Measurements from ENCODE around the gene KIF21B.

The KIF21B gene

GRCh38 chr1:201023517-201023902 lies at the start of gene KIF21B:
TSS of gene KIF21B (minus strand) at chr1:201023714. CDS start at chr1:201023383, 331 bp downstream.
- DNase-seq (ENCODE audit: low read depth in 3 of 3): peak; percentile 73 to 88 (median 81)

- DNase-seq (ENCODE audit: low read depth in 3 of 3): no peak
These were observed 49.4 kb upstream of the KIF21B start for GRCh38 chr1:201072922-201073321.

- no peak for DNase-seq (ENCODE audit: low read depth in 3 of 3)
These were observed 48.6 kb upstream of the KIF21B start for GRCh38 chr1:201072149-201072548.

GRCh38 chr1:201069636-201070035 lies 46.1 kb upstream of the KIF21B start:
- DNase-seq (ENCODE audit: low read depth in 3 of 3): no peak

GRCh38 chr1:201068976-201069375 lies 45.5 kb upstream of the KIF21B start:
- no peak for DNase-seq (ENCODE audit: low read depth in 3 of 3)

GRCh38 chr1:201066986-201067385 lies 43.5 kb upstream of the KIF21B start:
- DNase-seq (ENCODE audit: low read depth in 3 of 3): no peak

GRCh38 chr1:201065686-201066085 lies 42.2 kb upstream of the KIF21B start:
- DNase-seq (ENCODE audit: low read depth in 3 of 3): no peak

GRCh38 chr1:201064806-201065205 lies 41.3 kb upstream of the KIF21B start:
- no peak for DNase-seq (ENCODE audit: low read depth in 3 of 3)

GRCh38 chr1:201063145-201063544 lies 39.6 kb upstream of the KIF21B start:
- DNase-seq (ENCODE audit: low read depth in 3 of 3): no peak

GRCh38 chr1:201062511-201063091 lies 39.1 kb upstream of the KIF21B start:
- DNase-seq (ENCODE audit: low read depth in 3 of 3): no peak

GRCh38 chr1:201061886-201062285 lies 38.4 kb upstream of the KIF21B start:
- DNase-seq (ENCODE audit: low read depth in 3 of 3): no peak

- DNase-seq (ENCODE audit: low read depth in 3 of 3): no peak
These were observed 37.5 kb upstream of the KIF21B start for GRCh38 chr1:201061049-201061448.

GRCh38 chr1:201060586-201060985 lies 37.1 kb upstream of the KIF21B start:
- no peak for DNase-seq (ENCODE audit: low read depth in 3 of 3)

GRCh38 chr1:201059871-201060555 lies 36.5 kb upstream of the KIF21B start:
- DNase-seq (ENCODE audit: low read depth in 3 of 3): no peak

- no peak for DNase-seq (ENCODE audit: low read depth in 3 of 3)
These were observed 35.9 kb upstream of the KIF21B start for GRCh38 chr1:201059401-201059800.

GRCh38 chr1:201054091-201054543 lies 30.6 kb upstream of the KIF21B start:
- DNase-seq (ENCODE audit: low read depth in 3 of 3): no peak

GRCh38 chr1:201053155-201053860 lies 29.8 kb upstream of the KIF21B start:
- no peak for DNase-seq (ENCODE audit: low read depth in 3 of 3)

GRCh38 chr1:201051399-201051798 lies 27.9 kb upstream of the KIF21B start:
- DNase-seq (ENCODE audit: low read depth in 3 of 3): no peak

GRCh38 chr1:201050515-201051277 lies 27.2 kb upstream of the KIF21B start:
- no peak for DNase-seq (ENCODE audit: low read depth in 3 of 3)

- no peak for DNase-seq (ENCODE audit: low read depth in 3 of 3)
These were observed 25.8 kb upstream of the KIF21B start for GRCh38 chr1:201049248-201049831.

- no peak for DNase-seq (ENCODE audit: low read depth in 3 of 3)
These were observed 25.0 kb upstream of the KIF21B start for GRCh38 chr1:201048521-201048920.

GRCh38 chr1:201044119-201044518 lies 20.6 kb upstream of the KIF21B start:
- DNase-seq (ENCODE audit: low read depth in 3 of 3): no peak
